GM12875 (cell line): Measurements from ENCODE around the gene VTCN1.

Source experiments
- H3K4me3 ChIP-seq: one replicate; pipeline ENCODE4 v1.5.1; 2011; ENCODE audit warnings: low read depth, low read length, control low read depth
- CTCF ChIP-seq: IDR thresholded peaks from 2 replicates; pipeline ENCODE4 v1.5.1; 2011; ENCODE audit warnings: low read depth, mild to moderate bottlenecking, control low read depth, inconsistent platforms, low read length, moderate library complexity, borderline replicate concordance; ENCODE audit not compliant: insufficient read depth

The VTCN1 gene

GRCh38 chr1:117209094-117209493 lies 1.6 kb downstream of the VTCN1 start:
- no peak for TF ChIP-seq CTCF

GRCh38 chr1:117208580-117208979 lies 2.1 kb downstream of the VTCN1 start:
- TF ChIP-seq CTCF, result no peak
- no peak overlapping the region for H3K4me3 ChIP-seq

More at GRCh38 chr1:117209094-117209493, 1.6 kb downstream of the VTCN1 start:
- H3K4me3 ChIP-seq, result no peak overlapping the region

- TF ChIP-seq CTCF, result no peak
- no peak overlapping the region for H3K4me3 ChIP-seq
These were observed 5.4 kb downstream of the VTCN1 start for GRCh38 chr1:117205368-117205767.

GRCh38 chr1:117201808-117202207 lies 8.9 kb downstream of the VTCN1 start:
- no peak overlapping the region for H3K4me3 ChIP-seq
- TF ChIP-seq CTCF, result no peak

GRCh38 chr1:117198097-117198496 lies 12.6 kb downstream of the VTCN1 start:
- H3K4me3 ChIP-seq, result no peak overlapping the region
- no peak for TF ChIP-seq CTCF

GRCh38 chr1:117189726-117190125 lies 21.0 kb downstream of the VTCN1 start:
- TF ChIP-seq CTCF, result no peak
- no peak overlapping the region for H3K4me3 ChIP-seq

GRCh38 chr1:117188816-117189437 lies 21.8 kb downstream of the VTCN1 start:
- TF ChIP-seq CTCF, result no peak
- no peak overlapping the region for H3K4me3 ChIP-seq
